Activated CD8-positive, alpha-beta memory T cell treated with anti-CD3 and anti-CD28 coated beads, Interleukin-2, amount 50 U/mL, for 4 hours (primary cell): Measurements from ENCODE around the gene AGBL1.
"Not testable (repeated sequence)": the region's sequence is repeated elsewhere in the genome, so short reads cannot be mapped to it uniquely, and the experiment has no call there.

Experiments used
- DNase-seq: peaks from one replicate; pipeline ENCODE4 v3.0.0-alpha.2; 2020

Gene AGBL1

DNA sequence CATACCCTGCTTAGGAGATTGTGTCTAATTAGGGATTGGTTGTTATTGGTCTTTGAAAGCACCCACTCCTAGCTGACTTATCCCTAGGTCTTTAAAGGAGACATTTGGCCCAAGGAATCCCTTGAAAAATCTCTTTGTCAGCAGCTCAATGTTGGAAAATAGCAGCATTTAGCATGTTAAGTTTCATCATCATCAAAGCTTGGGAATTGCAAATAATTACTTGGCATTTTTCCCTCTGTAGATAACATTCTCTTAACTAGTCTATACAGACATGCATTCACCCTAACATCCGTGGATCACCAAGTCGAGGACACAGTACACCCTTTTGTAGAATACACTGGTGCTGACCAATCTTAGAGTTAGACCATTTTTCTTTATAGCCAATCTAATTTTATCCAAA, 332.2 kb downstream of the AGBL1 start:
- no peak for DNase-seq

GRCh38 chr15:86413191-86413590, 333.5 kb downstream of the AGBL1 start:
- no peak for DNase-seq

DNA sequence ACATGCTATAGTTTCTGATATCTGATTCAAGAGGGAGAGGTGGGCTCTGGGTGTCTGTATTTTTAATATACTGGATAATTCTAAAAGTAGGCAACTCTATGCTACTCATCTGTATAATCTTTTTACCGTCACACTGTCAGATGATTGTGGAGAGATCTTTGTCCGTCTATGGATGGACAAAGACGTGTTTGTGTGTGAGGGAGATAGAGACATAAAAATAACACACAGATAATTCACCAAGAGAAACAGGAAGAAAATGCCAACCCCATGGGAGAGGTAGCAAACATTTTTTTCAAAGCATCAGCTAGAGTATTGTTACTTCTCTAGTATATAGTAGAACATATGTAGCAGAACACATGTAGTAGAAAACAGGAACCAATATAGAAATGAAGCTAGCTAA, 346.1 kb downstream of the AGBL1 start:
- DNase-seq = no peak

- no peak for DNase-seq
Observed at GRCh38 chr15:86432861-86433260, 353.2 kb downstream of the AGBL1 start.

DNA sequence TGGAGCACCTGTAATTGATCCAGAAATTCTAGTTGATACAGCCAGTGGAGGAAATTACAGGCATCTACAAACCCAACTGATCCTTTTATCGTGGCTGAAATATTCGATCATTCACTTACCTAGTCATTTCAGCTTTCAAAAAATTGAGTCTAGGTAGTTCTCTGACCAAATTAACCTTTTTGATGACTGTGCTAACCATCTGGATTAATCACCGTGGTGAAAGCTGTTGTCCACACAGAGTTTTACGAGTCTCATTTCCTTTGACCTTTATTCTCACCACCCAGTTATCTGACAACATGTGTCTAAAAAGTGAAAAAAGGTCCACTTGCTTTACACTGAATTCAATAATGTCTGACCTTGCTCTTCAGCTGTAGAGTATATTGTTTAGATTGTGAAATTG, 354.3 kb downstream of the AGBL1 start:
- DNase-seq = no peak

DNA sequence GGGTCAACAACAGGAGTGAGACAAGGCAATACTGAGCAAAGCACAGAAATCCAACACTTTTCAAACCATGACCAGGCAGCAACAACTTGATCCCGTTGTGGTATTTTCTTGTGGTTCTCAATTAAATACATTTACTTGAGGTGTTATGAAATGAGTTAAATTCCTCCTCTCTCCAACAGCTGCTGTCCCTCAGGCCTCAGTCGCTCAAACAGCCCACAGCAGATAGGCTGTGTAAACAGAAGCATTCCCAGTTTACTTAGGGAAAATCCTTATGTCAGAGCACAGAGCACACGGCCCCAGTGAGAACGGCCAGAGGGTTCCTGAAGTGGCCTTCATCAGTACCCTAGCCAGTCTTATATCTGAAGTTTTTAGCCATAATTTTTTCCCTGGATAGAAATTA, 359.9 kb downstream of the AGBL1 start:
- no peak for DNase-seq

DNA sequence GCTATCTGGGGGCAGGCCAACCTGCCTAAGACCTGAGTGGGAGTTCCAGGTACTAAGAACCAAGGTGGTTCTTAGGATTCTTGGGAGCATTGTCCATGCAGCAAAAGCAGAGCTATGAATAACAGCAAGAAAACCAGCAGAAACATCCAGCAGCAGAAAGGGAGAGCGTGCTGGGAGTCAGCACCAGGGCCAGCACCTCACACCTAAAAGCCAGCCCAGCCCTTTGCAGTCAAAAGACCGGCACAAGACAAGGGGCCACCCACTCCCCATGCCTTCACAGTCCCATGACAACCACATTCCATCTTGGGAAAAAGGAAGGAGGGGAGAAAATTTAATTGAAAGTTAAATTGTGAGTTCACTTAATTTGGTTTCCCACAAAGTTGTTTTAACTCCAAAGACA, 364.9 kb downstream of the AGBL1 start:
- DNase-seq = no peak

- DNase-seq = no peak
Observed at GRCh38 chr15:86445579-86446252, 366.0 kb downstream of the AGBL1 start.

DNA sequence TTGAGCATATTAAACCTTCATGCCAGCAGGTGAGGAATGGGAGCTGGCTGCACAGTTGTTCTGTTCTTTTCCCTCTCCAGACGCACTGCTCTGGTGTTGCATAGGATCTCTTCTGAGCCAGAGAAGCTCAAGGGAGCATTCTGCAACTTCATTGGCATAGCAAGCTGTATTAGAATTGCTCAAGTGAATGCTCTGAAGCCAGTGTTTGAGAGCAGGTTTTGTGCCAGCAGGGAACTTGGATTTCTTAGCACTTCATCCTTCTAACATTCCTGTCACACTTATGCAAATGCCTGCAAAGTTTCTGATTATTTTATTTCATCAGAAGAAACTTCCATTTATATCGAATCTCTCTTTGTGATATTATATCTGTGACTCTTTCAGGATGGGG, 366.6 kb downstream of the AGBL1 start:
- no peak for DNase-seq

DNA sequence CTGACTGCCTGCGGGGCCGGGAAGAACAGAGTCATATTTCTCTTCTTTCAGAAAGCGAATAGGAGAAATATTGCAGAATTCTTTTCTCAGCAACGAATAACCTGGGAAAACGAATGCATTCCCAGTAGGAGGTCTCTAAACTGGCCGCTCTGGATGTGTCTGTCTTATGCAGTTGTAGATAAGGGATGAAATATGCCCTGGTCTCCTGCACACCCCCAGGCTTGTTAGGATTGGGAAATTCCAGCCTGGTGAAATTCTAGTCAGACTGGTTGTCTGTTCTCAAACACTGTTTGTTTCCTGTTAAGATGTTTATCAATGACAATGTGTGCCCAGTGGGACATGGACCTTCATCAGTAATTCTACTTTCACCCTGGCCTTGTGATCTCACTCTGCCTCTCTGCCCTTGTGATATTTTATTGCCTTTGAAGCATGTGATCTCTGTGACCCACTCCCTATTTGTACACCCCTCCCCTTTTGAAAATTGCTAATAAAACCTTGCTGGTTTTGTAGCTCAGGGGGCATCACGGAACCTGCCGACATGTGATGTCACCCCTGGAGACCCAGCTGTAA, 385.9 kb downstream of the AGBL1 start:
- not testable (repeated sequence) for DNase-seq

DNA sequence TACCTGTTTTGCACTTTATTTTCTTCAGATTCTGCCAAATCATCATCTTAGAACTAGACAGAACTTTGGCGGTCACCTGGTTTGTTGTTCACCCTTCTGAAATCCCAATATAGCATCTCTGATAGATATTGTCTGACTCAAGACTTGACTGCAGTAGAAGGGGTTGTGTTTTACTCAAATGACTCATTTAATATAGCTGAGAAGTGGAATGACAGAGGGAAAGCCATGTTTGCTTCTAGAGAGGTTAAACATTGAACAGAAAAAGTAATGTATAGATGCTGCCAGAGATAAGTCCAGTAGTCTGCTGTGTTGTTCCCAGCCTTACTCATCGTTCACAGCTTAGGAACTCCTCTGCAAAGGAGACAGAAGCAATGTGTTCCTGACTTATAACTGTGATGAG, 402.0 kb downstream of the AGBL1 start:
- no peak for DNase-seq

DNA sequence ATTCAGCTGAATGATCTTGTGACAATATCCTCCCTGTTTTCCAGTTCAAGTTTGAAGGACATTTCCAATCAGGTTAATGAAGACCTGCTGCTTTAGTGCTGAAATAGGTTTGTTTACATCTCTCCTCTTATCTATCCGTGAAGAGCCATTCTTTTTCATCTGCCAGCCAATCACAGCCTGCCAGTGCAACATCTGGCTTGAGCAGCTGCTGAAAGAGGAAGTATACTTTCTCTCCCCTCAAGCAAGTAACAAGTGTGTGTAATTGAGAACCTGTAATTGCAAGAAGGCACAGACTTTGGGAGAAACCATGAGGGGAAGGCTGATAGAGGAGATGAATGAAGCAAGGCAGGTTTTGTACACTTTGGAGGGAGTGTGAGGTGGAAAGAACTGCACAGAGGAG, 404.3 kb downstream of the AGBL1 start:
- no peak for DNase-seq

- DNase-seq = no peak
Observed at GRCh38 chr15:86488046-86488445, 408.4 kb downstream of the AGBL1 start.

- no peak for DNase-seq
Observed at GRCh38 chr15:86489981-86490380, 410.3 kb downstream of the AGBL1 start.

GRCh38 chr15:86491118-86491517, 411.4 kb downstream of the AGBL1 start:
- DNase-seq = no peak

GRCh38 chr15:86493884-86494283, 414.2 kb downstream of the AGBL1 start:
- DNase-seq = no peak

DNA sequence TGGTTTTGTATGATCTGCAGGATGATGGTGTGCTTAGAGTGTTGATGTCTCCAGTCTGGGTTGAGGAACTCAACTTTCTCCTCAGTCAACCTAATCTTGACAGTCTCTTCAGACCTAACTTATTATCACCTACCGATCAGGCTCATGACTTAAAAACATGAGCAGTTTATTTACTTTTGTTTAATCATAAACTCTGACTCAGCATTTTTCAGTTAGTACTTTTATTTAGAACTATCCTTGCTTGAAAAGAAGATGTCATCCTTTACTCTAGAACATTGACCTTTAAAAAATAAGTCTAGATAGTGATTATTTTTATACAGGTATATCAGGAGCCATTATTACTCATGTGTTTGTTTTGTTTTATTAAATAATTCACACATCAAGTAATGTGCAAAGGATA, 414.8 kb downstream of the AGBL1 start:
- DNase-seq = no peak

GRCh38 chr15:86502301-86502700, 422.6 kb downstream of the AGBL1 start:
- no peak for DNase-seq

- DNase-seq = no peak
Observed at GRCh38 chr15:86505951-86506350, 426.3 kb downstream of the AGBL1 start.

- DNase-seq = no peak
Observed at GRCh38 chr15:86506401-86506800, 426.7 kb downstream of the AGBL1 start.

DNA sequence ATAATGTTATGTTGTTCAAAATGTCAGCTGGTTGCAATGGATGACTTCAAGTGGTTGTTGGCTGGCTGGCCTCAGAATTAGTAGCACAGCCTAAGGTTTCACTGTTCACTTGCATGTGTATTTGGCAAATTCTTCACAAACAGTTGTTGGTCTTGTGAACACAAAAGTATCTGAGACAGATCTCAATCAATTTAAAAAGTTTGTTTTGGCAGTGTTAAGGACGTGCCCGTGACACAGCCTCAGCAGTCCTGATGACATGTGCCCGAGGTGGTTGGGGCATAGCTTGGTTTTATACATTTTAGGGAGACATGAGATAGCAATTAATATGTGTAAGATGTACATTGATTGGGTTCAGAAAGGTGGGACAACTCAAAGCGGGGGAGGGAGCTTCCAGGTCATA, 436.0 kb downstream of the AGBL1 start:
- no peak for DNase-seq

GRCh38 chr15:86522721-86523120, 443.1 kb downstream of the AGBL1 start:
- DNase-seq = no peak

GRCh38 chr15:86526938-86527690, 447.4 kb downstream of the AGBL1 start:
- DNase-seq = no peak

DNA sequence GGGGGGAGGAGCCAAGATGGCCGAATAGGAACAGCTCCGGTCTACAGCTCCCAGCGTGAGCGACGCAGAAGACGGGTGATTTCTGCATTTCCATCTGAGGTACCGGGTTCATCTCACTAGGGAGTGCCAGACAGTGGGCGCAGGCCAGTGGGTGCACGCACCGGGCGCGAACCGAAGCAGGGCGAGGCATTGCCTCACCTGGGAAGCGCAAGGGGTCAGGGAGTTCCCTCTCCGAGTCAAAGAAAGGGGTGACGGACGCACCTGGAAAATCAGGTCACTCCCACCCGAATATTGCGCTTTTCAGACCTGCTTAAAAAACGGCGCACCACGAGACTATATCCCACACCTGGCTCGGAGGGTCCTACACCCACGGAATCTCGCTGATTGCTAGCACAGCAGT, 448.4 kb downstream of the AGBL1 start:
- not testable (repeated sequence) for DNase-seq

GRCh38 chr15:86538141-86538540, 458.5 kb downstream of the AGBL1 start:
- no peak for DNase-seq
